ENCODE data around the gene AKAP13. TPM values are rescaled to one million over a fixed set of nuclear protein-coding genes. Genes with fewer than 3 reads are reported as not detected.

AKAP13 gene
- total RNA-seq, 1 donor from 2014 or later: 145 TPM

GRCh38 chr15:85473455-85473854 lies 93.1 kb downstream of the AKAP13 start:
- H3K36me3 Mint-ChIP-seq (ENCODE audit: unreplicated experiment): no peaks in the 10 kb centered on the region
- no peak overlapping the region for H3K27ac Mint-ChIP-seq (ENCODE audit: unreplicated experiment)
- DNase-seq: no peak
- peaks cover 31% of the 10 kb centered on the region for H3K4me1 Mint-ChIP-seq (ENCODE audit: low read depth, unreplicated experiment)
- H3K27me3 Mint-ChIP-seq (ENCODE audit: unreplicated experiment): peaks cover 1% of the 10 kb centered on the region
- TF ChIP-seq CTCF (IDR thresholded peaks at IDR 0.05; ENCODE audit: partially characterized antibody, unreplicated experiment): no peak
- H3K9me3 Mint-ChIP-seq (ENCODE audit: unreplicated experiment): peaks cover 4% of the 10 kb centered on the region
- H3K4me3 Mint-ChIP-seq (ENCODE audit: unreplicated experiment): no peak overlapping the region

GRCh38 chr15:85474700-85475316 lies 94.4 kb downstream of the AKAP13 start:
- Mint-ChIP-seq H3K27ac (ENCODE audit: unreplicated experiment) (no peak overlapping the region), H3K4me1 (ENCODE audit: low read depth, unreplicated experiment) (peaks cover 45% of the 10 kb centered on the region), H3K27me3 (ENCODE audit: unreplicated experiment) (no peaks in the 10 kb centered on the region)

GRCh38 chr15:85475317-85475701 lies 94.9 kb downstream of the AKAP13 start:
- no peak for DNase-seq
- Mint-ChIP-seq H3K36me3 (ENCODE audit: unreplicated experiment) (no peaks in the 10 kb centered on the region), H3K9me3 (ENCODE audit: unreplicated experiment) (peaks cover 4% of the 10 kb centered on the region), H3K4me3 (ENCODE audit: unreplicated experiment) (no peak overlapping the region), H3K4me1 (ENCODE audit: low read depth, unreplicated experiment) (peaks cover 44% of the 10 kb centered on the region), H3K27ac (ENCODE audit: unreplicated experiment) (no peak overlapping the region), H3K27me3 (ENCODE audit: unreplicated experiment) (no peaks in the 10 kb centered on the region)
- TF ChIP-seq CTCF (IDR thresholded peaks at IDR 0.05; ENCODE audit: partially characterized antibody, unreplicated experiment): no peak

More at GRCh38 chr15:85474700-85475316, 94.4 kb downstream of the AKAP13 start:
- Mint-ChIP-seq H3K4me3 (ENCODE audit: unreplicated experiment) (no peak overlapping the region), H3K36me3 (ENCODE audit: unreplicated experiment) (no peaks in the 10 kb centered on the region), H3K9me3 (ENCODE audit: unreplicated experiment) (peaks cover 4% of the 10 kb centered on the region)
- TF ChIP-seq CTCF (IDR thresholded peaks at IDR 0.05; ENCODE audit: partially characterized antibody, unreplicated experiment): no peak
- no peak for DNase-seq

GRCh38 chr15:85475711-85476110 lies 95.3 kb downstream of the AKAP13 start:
- no peak overlapping the region for H3K4me3 Mint-ChIP-seq (ENCODE audit: unreplicated experiment)
- H3K4me1 Mint-ChIP-seq (ENCODE audit: low read depth, unreplicated experiment): peaks cover 40% of the 10 kb centered on the region
- TF ChIP-seq CTCF (IDR thresholded peaks at IDR 0.05; ENCODE audit: partially characterized antibody, unreplicated experiment): no peak
- peaks cover 4% of the 10 kb centered on the region for H3K9me3 Mint-ChIP-seq (ENCODE audit: unreplicated experiment)
- H3K36me3 Mint-ChIP-seq (ENCODE audit: unreplicated experiment): no peaks in the 10 kb centered on the region
- no peak overlapping the region for H3K27ac Mint-ChIP-seq (ENCODE audit: unreplicated experiment)
- H3K27me3 Mint-ChIP-seq (ENCODE audit: unreplicated experiment): no peaks in the 10 kb centered on the region
- DNase-seq: no peak

- no peak overlapping the region for H3K27ac Mint-ChIP-seq (ENCODE audit: unreplicated experiment)
- DNase-seq: no peak
- H3K36me3 Mint-ChIP-seq (ENCODE audit: unreplicated experiment): no peaks in the 10 kb centered on the region
- H3K9me3 Mint-ChIP-seq (ENCODE audit: unreplicated experiment): peaks cover 4% of the 10 kb centered on the region
- peaks cover 43% of the 10 kb centered on the region for H3K4me1 Mint-ChIP-seq (ENCODE audit: low read depth, unreplicated experiment)
- H3K27me3 Mint-ChIP-seq (ENCODE audit: unreplicated experiment): no peaks in the 10 kb centered on the region
- TF ChIP-seq CTCF (IDR thresholded peaks at IDR 0.05; ENCODE audit: partially characterized antibody, unreplicated experiment): no peak
- no peak overlapping the region for H3K4me3 Mint-ChIP-seq (ENCODE audit: unreplicated experiment)
These were observed 96.7 kb downstream of the AKAP13 start for GRCh38 chr15:85477061-85477460.
